NCI-H2227 (cell line): ENCODE measurements around the gene IRF1.
"Not testable (repeated sequence)": the region's sequence is repeated elsewhere in the genome, so short reads cannot be mapped to it uniquely, and the experiment has no call there.

Experiments
- DNase-seq: peaks from one replicate; lab custom pipeline; 2025; ENCODE audit not compliant: unreplicated experiment; lab: John Stamatoyannopoulos, UW

IRF1 gene

GRCh38 chr5:132444841-132445639 lies 45.5 kb downstream of the IRF1 start:
- DNase-seq: no peak

GRCh38 chr5:132444061-132444460 lies 46.5 kb downstream of the IRF1 start:
- no peak for DNase-seq

- DNase-seq: no peak
These were observed 51.0 kb downstream of the IRF1 start for GRCh38 chr5:132439521-132440089.

GRCh38 chr5:132438917-132439316 lies 51.7 kb downstream of the IRF1 start:
- no peak for DNase-seq

GRCh38 chr5:132438267-132438645 lies 52.3 kb downstream of the IRF1 start:
- not testable (repeated sequence) for DNase-seq

GRCh38 chr5:132437604-132438266 lies 52.8 kb downstream of the IRF1 start:
- DNase-seq: peak; percentile 17

- DNase-seq: no peak
These were observed 53.6 kb downstream of the IRF1 start for GRCh38 chr5:132436936-132437335.

- no peak for DNase-seq
These were observed 54.7 kb downstream of the IRF1 start for GRCh38 chr5:132435886-132436285.

- DNase-seq: no peak
These were observed 55.1 kb downstream of the IRF1 start for GRCh38 chr5:132435447-132435846.

GRCh38 chr5:132434416-132435286 lies 55.9 kb downstream of the IRF1 start:
- no peak for DNase-seq

- no peak for DNase-seq
These were observed 57.4 kb downstream of the IRF1 start for GRCh38 chr5:132433141-132433540.

- no peak for DNase-seq
These were observed 58.9 kb downstream of the IRF1 start for GRCh38 chr5:132431632-132432031.
